PC-9 (cell line): Measurements from ENCODE around the gene CNTNAP3B.
"Not testable (repeated sequence)": the region's sequence is repeated elsewhere in the genome, so short reads cannot be mapped to it uniquely, and the experiment has no call there.

Experiments used
- CTCF ChIP-seq: fragments of 200-600 bp; sonication (generic); conservative IDR thresholded peaks from 2 replicates; pipeline ENCODE4 v1.6.1; 2017; ENCODE audit warnings: mixed run types, antibody characterized with exemption, mild to moderate bottlenecking, moderate library complexity
- EZH2 ChIP-seq: fragments of 200-600 bp; sonication (generic); IDR thresholded peaks from 2 replicates; pipeline ENCODE4 v1.8.0; 2017; ENCODE audit warnings: antibody characterized with exemption, low read depth

GRCh38 chr9:42083877-42084558 lies 45.2 kb downstream of the CNTNAP3B start:
- not testable (repeated sequence) for TF ChIP-seq CTCF, EZH2
